HG02943 (cell line): ENCODE measurements around the gene RETSAT.
"Not testable (repeated sequence)": the region's sequence is repeated elsewhere in the genome, so short reads cannot be mapped to it uniquely, and the experiment has no call there.

Source experiments
- ATAC-seq: cut with Tn5 transposase; IDR thresholded peaks from one replicate; pipeline ENCODE4 v1.9.1; 2021; ENCODE audit warnings: mild to moderate bottlenecking, low read depth, moderate library complexity; ENCODE audit not compliant: unreplicated experiment

The RETSAT gene

DNA sequence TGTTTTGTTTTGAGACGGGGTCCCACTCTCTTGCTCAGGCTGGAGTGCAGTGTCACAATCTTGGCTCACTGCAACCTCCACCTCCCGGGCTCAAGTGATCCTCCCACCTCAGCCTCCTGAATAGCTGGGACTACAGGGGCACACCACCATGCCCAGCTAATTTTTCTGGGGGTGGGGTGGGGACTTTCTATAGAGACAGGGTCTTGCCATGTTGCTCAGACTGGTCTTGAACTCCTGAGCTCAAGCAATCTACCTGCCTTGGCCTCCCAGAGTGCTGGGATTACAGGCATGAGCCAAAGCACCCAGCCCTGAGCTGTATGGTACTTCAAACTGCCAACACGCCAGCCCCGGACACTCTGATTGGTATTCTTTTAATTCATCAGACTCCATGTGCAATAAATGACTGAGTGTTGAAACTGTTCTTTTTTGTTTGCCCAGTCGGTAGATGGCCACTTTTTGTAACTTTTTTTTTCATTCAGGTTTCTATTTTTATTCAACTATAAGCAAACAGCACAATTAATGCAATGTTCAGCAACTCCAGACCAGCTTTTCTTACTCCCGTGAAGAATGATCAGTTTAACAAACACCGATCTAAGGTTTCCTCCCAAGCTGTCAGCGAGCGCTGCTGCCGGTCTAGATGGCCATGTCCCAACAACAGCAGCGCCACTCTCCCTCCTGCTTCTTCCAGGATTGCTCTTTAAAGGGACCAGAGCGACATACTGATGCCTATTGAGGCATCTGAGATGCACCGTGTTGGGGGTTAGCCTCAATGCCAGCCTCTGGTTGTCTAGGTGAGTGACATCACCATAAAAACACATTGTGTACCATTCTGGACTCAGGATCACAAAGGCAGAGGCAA, 14.1 kb downstream of the RETSAT start:
- no peak for ATAC-seq

DNA sequence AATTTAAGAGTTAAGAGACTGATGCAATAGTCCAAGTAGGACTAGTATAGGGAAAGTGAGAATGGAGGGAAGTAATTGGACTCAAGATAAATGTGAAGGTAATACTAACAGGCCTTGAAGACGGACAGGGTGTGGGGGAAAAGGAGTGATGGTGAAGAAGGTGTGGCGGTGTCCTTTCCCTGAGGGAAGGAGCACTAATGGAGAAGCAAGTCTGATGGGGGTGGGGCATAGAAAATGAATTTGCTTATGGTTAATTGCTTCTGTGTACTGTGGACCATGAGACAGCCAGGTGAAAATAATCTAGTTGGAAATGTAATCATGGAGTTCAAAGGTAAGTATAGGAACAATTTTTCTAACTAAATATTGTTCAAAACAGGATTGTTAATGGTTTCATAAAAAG, 19.4 kb downstream of the RETSAT start:
- ATAC-seq: no peak

DNA sequence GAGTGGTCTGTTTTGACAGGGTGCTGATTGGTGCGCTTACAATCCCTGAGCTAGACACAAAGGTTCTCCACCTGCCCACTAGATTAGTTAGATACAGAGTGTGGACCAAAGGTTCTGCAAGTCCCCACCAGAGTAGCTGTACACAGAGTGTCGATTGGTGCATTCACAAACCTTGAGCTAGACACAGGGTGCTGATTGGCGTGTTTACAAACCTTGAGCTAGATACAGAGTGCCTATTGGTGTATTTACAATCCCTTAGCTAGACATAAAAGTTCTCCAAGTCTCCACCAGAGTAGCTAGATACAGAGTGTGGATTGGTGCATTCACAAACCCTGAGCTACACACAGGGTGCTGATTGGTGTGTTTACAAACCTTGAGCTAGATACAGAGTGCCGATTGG, 20.5 kb downstream of the RETSAT start:
- not testable (repeated sequence) for ATAC-seq

DNA sequence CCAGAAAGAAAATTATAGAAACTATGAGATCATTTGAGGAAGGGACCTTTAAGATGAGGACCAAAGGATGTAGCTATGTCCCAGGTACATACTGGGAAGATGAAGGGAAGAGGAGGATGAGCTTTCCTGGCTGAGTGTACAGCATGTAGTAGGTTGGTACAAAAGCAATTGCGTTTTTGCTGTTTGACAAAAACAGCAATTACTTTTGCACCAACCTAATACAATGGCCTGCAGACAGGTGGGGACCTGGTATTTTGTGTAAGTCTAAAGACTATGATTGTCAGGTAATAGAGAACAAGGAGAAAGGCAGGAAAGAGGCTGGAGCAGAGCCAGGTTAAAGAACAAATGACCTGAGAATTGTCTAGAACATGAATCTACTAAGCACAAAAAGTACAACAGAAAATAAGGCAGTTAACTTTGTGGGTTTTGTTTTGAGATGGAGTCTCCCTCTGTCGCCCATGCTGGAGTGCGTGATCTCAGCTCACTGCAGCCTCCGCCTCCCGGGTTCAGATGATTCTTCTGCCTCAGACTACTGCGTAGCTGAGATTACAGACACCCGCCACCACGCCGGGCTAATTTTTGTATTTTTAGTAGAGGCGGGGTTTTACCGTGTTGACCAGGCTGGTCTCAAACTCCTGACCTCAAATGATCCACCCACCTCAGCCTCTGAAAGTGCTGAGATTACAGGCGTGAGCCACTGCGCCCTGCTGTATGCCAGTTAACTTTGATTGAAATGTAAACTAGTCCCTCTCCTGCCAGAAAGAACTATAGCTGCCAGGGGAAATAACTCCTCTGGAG, 23.3 kb downstream of the RETSAT start:
- no peak for ATAC-seq

DNA sequence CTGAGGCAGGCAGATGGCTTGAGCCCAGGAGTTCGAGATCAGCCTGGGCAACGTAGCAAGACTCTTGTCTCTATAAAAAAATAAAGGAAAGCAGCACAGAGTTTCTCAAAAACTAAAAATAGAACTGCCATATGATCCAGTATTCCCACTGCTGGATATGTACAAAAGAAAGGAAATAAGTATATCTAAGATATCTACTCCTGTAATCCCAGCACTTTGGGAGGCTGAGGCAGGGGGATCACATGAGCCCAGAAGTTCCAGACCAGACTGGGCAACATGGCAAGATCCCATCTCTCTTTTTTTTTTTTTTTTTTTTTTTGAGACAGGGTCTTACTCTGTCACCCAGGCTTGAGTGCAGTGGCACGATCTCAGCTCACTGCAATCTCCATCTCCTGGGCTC, 24.6 kb downstream of the RETSAT start:
- not testable (repeated sequence) for ATAC-seq

DNA sequence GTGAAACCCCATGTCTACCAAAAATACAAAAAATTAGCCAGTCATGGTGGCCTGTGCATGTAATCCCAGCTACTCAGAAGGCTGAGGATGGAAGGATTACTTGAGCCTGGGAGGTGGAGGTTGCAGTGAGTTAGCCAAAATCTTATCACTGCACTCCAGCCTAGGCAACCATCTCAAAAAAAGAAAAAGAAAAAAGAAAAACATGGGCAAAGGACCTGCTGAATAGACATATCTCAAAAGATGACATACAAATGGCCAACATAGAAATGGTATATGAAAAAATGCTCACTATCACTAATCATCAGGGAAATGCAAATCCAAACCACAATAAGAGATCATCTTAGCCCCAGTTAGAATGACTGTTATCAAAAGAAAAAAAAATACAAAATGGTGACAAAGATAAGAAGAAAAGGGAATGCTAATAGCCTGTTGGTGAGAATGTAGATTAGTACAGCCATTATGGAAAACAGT, 25.1 kb downstream of the RETSAT start:
- no peak for ATAC-seq

DNA sequence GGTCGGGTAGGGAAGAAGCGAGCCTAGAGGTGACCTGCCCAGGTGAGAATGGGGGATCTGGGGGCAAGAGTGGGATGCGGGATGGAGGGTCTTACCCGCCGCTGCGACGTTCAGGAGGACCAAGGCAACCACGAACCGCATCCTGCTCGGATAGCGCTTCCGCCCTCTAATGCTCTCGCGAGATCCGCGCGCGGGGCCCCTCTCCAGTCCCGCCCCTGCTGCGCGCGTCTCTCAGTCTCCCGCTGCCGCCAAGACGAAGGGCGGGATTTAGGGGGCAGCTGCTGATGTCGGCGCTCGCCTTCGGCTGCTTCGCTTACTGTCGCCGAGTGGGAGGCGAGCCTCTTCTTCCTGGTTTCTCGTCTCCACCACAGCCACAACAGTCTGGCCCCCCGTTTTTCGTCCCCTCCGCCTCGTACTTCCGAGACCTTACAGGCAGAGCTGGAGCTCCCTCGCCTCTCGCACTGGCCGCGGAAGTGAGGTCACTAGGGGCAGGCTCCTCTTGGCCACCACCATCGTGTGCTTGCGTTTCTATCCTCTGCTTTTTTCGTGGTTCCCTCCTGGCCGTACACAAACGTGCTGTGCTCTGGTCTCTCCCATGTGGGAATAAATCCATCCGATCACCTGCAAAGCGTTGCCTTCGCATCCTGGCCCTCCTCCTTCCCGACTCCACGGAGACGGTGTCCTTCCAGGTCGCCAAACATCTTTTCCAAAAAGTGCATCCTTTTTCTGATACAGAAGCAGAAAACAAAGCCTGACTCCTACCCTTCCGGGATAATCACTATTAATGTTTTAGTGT, 26.3 kb downstream of the RETSAT start, which contains the start of gene TGOLN2:
Gene TGOLN2 (minus strand): TSS at position 168 of the 796 bp plus-strand sequence. CDS start 27 bp downstream, at position 141.
- ATAC-seq: peak; percentile 89

DNA sequence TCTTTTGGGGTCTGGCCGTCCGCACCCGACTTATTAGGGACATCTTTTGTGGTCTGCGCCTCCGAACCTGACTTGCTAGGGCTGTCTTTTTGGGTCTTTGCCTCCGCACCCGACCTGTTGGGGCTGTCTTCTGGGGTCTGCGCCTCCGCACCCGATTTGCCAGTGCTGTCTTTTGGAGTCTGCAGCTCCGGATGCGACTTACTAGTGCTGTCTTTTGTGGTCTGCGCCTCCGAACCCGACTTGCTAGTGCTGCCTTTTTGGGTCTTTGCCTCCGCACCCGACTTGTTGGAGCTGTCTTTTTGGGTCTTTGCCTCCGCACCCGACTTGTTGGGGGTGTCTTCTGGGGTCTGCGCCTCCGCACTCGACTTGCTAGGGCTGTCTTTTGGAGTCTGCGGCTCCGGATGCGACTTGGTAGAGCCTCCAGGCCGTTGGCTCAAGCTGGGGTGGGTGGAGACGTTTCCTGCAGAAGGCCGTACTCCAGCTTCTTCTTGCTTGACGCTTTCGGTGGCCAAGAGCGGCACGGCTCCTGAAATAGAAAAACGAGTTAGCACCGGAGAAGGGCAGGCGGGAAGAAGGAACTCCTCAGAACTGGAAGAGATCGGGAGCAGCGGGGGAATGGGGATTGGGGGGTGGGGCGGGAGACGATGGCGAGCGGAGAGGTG, 27.0 kb downstream of the RETSAT start:
- peak; percentile 43 for ATAC-seq

DNA sequence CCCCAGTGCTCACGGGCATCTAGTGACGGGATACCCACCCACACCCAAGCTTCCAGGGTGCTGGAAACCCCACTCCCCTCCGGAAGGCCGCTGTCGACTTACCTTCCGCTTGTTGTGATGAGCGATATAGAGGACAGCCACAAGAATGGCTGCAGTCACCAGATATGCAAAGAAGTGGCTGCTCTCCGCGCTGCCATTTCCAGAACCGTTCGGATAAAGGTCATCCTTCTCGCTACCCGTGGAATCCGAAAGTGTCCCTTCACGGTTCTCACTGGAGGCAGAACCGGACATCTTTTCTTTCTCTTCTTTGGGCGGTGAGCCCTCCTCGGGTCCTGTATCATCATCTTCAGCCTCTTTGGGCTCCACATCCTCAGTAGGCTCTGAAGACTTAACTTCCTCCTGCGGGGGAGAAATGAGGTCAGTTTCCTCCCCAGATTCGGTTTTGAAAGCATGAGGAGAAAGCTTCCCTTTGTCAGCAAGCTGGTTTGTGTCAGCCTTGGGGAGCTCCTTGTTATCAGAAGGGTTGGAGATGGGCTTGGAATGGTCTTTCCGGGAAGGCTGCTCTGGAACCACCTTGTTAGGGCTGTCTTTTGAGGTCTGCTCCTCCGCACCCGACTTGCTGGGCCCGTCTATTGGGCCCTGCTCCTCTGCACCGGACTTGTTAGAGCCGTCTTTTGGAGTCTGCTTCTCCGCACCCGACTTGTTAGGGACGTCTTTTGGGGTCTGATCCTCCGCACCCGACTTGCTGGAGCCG, 27.7 kb downstream of the RETSAT start:
- no peak for ATAC-seq

DNA sequence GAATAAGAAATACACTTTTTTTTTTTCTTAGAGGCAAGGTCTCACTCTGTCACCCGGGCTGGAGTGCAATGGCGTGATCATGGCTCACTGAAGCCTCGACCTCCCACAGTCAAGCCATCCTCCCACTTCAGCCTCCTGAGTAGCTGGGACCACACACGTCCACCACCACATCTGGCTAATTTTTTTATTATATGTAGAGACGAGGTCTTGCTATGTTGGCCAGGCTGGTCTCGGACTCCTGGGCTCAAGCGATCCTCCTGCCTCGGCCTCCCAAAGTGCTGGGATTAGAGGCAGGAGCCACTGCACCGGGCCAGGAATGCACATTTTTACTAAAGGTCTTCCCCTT, 28.9 kb downstream of the RETSAT start:
- ATAC-seq: no peak

DNA sequence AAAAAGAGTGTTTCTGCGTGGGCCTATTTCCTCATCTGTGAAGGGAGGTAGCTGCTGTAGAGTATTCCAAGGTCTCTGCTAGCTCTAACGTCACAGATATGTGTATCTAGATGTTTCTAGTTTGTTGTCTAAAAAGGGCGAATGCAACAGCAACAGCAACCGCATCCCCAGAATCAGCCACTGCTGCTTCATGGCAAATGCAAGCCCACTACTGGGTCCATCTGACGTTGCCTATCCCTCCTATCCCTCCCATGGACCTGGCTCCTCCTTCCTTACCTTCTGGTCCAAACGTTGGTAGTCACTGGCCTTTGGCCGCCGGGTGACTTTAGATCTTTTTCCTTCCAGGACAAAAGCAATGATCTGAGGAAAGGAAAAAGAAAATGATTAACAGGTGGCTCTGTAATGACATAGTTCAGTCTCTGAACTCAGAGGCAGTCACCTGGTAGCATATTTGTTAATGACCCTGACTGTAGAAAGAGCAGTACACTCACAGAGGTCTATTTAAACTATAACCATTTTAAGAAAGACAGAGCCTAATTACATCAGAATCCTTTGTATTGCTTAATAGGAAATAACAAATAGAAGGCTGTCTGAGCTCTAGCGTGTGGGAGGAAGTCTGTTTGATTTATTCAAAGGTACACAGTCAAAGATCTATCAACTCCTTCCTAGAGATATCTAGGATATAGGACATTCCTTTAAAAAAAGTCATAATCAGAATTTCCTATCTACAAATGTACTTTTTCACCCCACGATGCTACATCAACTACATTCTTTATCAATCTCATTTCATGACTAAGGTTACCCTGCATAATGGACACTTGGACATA, 29.5 kb downstream of the RETSAT start:
- ATAC-seq: no peak

DNA sequence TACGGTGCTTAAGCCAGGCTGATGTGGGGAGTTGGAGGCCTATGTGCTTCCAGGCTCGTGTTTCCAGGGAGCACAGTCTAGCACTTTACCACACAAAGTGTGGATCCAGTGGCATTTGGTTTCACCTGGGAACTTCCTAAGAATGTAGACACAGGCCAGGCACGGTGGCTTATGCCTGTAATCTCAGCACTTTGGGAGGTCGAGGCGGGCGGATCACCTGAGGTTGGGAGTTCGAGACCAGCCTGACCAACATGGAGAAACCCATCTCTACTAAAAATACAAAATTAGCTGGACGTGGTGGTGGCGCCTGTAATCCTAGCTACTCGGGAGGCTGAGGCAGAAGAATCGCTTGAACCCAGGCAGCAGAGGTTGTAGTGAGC, 30.4 kb downstream of the RETSAT start:
- ATAC-seq: not testable (repeated sequence)

DNA sequence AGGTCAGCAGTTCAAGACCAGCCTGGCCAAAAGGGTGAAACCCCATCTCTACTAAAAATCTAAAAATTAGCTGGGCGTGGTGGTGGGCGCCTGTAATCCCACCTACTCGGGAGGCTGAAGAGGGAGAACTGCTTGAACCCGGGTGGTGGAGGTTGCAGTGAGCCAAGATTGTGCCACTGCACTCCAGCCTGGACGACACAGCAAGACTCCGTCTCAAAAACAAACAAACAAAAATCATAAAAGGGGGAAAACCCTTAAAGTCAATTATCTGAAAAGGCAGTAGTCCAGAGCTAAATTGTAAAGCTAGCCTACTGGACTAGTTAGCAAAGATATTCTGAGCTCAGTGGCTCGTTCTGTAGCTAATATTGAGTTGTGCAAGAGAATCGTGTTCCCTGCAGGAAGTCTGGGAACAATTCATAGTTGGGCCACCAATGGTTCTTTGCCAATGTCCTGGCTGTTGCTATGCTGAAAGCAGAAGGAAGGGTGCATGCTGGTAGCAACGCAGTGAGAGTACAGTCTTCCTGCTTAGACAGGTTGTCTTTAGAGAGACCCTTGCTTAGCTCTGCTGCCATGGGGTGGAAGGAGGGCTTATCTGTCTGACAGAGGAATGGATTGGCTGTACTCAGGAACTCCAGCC, 30.9 kb downstream of the RETSAT start:
- ATAC-seq: no peak

DNA sequence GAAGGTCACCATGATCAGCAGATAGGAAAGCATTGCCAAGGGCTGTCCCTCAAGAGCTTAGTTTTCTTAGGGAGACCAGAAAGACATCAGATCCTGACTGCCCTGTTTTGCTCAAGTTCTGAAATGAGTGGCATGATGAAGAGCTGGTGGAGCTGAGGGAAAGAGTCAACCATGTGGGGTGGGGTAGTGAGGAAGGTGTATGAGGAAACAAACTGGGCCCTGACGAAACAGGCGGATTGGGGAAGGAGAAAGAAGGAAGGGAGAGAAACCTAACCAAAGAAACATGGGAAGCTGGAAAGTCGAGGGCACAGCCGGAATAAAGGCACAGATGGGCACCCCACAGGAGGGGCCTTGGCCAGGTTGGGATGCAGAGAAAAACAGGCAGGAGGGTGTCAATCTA, 34.5 kb downstream of the RETSAT start:
- no peak for ATAC-seq

DNA sequence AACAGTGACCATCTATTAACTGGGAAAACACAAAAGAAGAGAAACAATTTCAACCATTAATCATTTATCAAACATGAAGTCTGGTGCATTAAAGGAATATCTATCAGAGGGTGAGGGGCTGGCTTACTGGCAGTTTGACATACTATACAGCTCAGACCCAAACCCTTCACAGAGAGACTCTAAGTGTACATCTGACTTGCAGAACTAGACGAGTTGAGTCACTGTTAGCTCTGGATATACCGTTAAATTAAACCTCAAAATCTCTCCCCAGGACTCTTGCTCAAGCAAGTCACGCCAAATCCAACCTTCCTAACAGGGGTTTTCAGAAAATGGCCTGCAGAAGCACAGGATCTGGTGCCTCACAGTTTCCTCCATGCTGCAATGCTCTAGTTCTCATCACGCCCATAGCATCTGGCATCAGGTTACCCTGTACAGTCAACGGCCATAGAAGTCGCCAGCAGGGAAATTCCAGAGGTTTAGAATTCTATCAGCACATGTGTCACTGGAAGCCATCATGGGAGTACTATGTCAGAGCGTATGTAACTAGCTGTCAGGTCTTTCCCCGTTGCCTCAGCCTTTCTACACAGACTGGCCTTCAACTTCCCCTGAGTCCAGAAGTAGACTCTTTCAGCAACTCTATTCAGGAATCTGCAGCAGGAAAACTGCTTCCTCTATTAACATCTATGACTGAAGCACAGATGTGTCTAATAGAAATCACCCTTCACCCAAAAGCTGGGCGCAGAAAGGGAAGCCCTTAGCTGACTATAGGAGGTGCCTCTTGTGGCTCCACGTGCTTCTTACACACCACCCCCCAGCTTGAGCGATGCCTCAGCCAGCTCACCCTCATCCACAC, 35.9 kb downstream of the RETSAT start:
- ATAC-seq: no peak

DNA sequence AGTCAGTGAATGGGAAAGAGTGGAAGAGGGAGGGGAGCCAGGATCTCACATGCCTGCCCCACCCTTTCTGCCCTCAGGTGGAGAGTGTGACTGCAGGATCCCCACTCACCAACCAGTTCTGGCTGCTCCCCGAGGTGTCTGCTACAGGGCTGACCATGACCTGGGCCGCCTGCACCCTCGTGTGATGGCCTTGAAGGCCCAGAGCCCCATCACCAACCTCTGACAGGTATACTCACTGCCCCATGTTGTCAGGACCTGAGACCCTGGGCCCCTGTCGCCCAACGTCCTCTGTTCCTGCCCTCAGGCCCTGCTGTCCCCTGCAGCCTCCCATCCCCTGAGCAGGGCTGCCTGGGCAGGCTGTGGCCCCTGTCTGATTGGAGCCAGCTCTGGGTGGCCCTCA, 38.4 kb downstream of the RETSAT start:
- not testable (repeated sequence) for ATAC-seq

DNA sequence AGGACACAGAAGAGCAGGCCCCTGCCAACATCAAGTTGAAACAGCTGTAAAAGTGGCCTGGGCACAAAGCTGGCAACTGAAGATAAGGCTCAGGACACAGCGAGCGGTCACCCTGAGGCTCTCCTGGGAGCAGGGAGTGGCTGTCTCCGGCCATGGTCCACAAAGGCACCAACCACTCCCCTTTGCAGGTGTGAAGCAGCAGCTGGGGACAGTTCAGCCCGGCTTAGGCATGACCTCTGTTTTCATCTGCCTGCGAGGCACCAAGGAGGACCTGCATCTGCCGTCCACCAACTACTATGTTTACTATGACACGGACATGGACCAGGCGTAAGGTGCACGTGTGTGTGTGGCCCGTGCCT, 39.5 kb downstream of the RETSAT start:
- ATAC-seq: no peak
